ENCODE results near the gene ADGRV1.
"Not testable (repeated sequence)": the region's sequence is repeated elsewhere in the genome, so short reads cannot be mapped to it uniquely, and the experiment has no call there.

The ADGRV1 gene

DNA sequence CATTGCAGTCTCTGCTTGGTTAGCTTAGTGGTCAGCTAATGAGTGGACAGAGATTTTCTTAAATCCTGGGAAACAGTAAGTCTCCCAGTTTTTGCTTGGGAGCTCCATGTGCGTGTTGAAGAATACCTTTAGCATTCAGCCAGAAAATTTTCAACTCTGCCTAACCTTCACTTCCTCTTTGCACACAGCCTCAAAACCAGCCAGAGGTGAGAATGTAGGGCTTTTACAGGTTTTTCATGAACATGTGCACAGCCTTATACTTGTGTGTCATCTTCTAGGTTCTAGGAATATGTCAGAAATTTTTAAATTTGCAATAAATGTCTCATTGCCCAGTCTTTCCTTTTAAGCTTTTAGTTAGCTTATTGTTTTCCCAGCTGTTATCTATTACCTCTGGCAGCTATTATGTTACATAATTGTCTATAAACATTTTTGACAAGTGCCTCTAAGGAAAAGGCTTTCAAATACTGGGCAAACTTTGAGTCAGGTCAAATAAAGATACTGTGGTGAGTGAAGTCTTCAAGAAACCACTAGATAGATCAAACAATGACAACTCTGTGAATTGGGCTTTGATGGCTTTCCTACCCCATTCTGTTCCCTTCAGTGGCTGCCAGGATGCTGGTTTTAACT, 12.7 kb downstream of the ADGRV1 start:
- 92% methylated on average over 1 of the region's 1 CpG for WGBS
- 0 out of 2 replicates have a peak, but pooled peaks cover 2% of the 10 kb centered on the region for H3K36me3 ChIP-seq (ENCODE audit: insufficient read depth, low read length)
- H3K9me3 ChIP-seq (ENCODE audit: insufficient read depth, low read depth, low read length) = peaks cover 15% of the 10 kb centered on the region; the same call in 1 of the 2 replicates
- no peak overlapping the region for H3K9ac ChIP-seq (ENCODE audit: low read depth, low read length)
- H3K4me3 ChIP-seq (ENCODE audit: low read length) = no peak overlapping the region
- no peak overlapping the region for H3K27ac ChIP-seq (ENCODE audit: low read depth, low read length)
- no peaks in the 10 kb centered on the region for H3K27me3 ChIP-seq (ENCODE audit: insufficient read depth, low read length)
- H3K4me1 ChIP-seq (ENCODE audit: insufficient read depth, low read length) = peaks cover 22% of the 10 kb centered on the region

DNA sequence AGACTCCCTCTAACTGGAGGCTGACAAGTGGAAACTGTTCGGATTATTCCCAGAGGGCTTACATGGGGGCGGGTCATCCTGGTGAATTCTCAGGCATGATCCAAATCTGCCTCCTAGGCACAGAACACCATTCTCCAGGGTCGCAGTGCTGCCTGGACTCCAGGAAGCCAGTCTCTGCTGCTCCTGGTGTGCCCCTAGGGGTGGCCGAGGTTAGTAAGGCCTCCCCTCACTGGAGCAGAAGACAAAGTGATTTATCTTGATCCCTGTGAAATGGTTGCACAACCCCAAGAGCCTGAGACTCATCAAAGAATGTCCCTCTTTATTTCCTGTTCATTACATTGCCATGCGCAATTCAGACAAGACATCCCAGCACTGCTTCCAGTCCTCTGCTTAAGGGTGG, 17.1 kb downstream of the ADGRV1 start:
- no peaks in the 10 kb centered on the region for H3K36me3 ChIP-seq (ENCODE audit: insufficient read depth, low read length)
- H3K9ac ChIP-seq (ENCODE audit: low read depth, low read length) = no peak overlapping the region
- WGBS = 96% methylated on average over 5 of the region's 5 CpGs
- H3K27me3 ChIP-seq (ENCODE audit: insufficient read depth, low read length) = no peaks in the 10 kb centered on the region
- H3K4me3 ChIP-seq (ENCODE audit: low read length) = no peak overlapping the region
- H3K9me3 ChIP-seq (ENCODE audit: insufficient read depth, low read depth, low read length) = no peaks in the 10 kb centered on the region
- H3K4me1 ChIP-seq (ENCODE audit: insufficient read depth, low read length) = peaks cover 22% of the 10 kb centered on the region
- no peak overlapping the region for H3K27ac ChIP-seq (ENCODE audit: low read depth, low read length)

DNA sequence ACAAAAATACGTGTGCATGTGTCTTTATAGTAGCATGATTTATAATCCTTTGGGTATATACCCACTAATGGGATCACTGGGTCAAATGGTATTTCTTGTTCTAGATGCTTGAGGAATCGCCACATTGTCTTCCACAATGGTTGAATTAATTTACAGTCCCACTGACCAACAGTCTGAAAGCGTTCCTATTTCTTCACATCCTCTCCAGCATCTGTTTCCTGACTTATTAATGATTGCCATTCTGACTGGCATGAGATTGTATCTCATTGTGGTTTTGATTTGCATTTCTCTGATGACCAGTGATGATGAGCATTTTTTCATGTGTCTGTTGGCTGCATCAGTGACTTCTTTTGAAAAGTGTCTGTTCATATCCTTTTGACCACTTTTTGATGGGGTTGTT, 18.0 kb downstream of the ADGRV1 start:
- not testable (repeated sequence) for H3K27ac ChIP-seq (ENCODE audit: low read depth, low read length); H3K9me3 ChIP-seq (ENCODE audit: insufficient read depth, low read depth, low read length); H3K36me3 ChIP-seq (ENCODE audit: insufficient read depth, low read length); H3K27me3 ChIP-seq (ENCODE audit: insufficient read depth, low read length); H3K4me3 ChIP-seq (ENCODE audit: low read length); H3K9ac ChIP-seq (ENCODE audit: low read depth, low read length)
- H3K4me1 ChIP-seq (ENCODE audit: insufficient read depth, low read length) = peaks cover 14% of the 10 kb centered on the region; the same call in 1 of the 2 replicates
- 89% methylated on average over 3 of the region's 3 CpGs for WGBS

DNA sequence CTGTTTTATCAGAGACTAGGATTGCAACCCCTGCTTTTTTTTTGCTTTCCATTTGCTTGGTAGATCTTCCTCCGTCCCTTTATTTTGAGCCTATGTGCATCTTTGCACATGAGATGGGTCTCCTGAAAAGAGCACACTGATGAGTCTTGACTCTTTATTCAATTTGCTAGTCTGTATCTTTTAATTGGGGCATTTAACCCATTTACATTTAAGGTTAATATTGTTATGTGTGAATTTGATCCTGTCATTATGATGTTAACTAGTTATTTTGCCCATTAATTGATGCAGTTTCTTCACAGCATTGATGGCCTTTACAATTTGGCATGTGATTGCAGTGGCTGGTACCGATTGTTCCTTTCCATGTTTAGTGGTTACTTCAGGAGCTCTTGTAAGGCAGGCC, 21.3 kb downstream of the ADGRV1 start:
- not testable (repeated sequence) for H3K36me3 ChIP-seq (ENCODE audit: insufficient read depth, low read length); H3K27ac ChIP-seq (ENCODE audit: low read depth, low read length); H3K4me1 ChIP-seq (ENCODE audit: insufficient read depth, low read length); H3K4me3 ChIP-seq (ENCODE audit: low read length); H3K9ac ChIP-seq (ENCODE audit: low read depth, low read length); H3K9me3 ChIP-seq (ENCODE audit: insufficient read depth, low read depth, low read length); H3K27me3 ChIP-seq (ENCODE audit: insufficient read depth, low read length)
- WGBS = 97% methylated on average over 2 of the region's 2 CpGs

DNA sequence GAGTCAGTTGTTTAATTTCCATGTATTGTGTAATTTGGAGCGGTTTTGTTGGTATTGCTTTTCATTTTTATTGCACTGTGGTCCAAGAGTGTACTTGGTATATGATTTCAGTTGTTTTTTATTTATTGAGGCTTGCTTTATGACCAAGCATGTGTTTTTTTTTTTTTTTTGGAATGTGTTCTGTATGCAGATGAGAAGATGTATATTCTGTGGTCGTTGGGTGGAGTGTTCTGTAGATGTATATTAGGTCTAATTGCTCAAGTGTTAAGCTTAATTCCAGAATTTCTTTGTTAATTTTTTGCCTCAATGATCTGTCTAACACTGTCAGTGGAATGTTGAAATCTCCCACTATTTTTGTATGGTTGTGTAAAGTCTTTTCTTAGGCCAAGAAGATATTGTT, 23.4 kb downstream of the ADGRV1 start:
- H3K27me3 ChIP-seq (ENCODE audit: insufficient read depth, low read length) = no peaks in the 10 kb centered on the region
- no peak overlapping the region for H3K9ac ChIP-seq (ENCODE audit: low read depth, low read length)
- peaks cover 16% of the 10 kb centered on the region for H3K4me1 ChIP-seq (ENCODE audit: insufficient read depth, low read length)
- 86% methylated on average over 2 of the region's 2 CpGs for WGBS
- no peak overlapping the region for H3K27ac ChIP-seq (ENCODE audit: low read depth, low read length)
- H3K9me3 ChIP-seq (ENCODE audit: insufficient read depth, low read depth, low read length) = no peaks in the 10 kb centered on the region
- H3K4me3 ChIP-seq (ENCODE audit: low read length) = no peak overlapping the region
- no peaks in the 10 kb centered on the region for H3K36me3 ChIP-seq (ENCODE audit: insufficient read depth, low read length)

DNA sequence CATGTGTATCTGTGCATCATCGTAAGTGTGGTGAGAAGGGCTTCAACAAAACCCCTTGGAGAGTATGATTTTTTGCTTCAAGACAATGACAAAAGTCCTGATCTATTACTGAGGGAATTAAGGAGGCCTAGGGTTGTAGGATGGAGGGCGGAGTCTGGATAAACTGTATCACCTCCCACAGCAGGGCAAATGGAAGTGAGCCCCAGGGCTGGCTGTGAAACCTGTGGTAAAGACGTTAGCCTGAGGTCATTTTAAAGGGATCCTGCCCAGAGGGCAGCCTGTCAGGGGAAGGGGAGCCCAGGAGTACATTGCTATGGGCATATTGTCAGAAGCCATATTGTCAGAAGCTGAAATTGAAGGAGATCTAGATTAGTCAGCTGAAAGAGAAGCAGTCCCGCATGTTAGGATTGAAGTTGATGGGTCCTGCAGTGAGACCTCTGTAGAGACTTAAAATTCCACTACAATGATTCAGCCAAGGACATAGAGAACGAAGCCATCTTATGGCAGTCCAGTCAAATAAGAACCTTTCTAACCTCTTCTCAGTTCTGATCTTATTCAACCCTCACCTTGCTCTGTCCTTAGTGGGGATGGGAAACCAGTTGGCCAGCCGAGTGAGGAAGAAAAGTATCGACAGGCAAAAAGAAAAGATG, 26.9 kb downstream of the ADGRV1 start:
- WGBS = 85% methylated on average over 7 of the region's 7 CpGs
- Histone ChIP-seq H3K4me1 (ENCODE audit: insufficient read depth, low read length) (peaks cover 19% of the 10 kb centered on the region), H3K27ac (ENCODE audit: low read depth, low read length) (no peak overlapping the region)

DNA sequence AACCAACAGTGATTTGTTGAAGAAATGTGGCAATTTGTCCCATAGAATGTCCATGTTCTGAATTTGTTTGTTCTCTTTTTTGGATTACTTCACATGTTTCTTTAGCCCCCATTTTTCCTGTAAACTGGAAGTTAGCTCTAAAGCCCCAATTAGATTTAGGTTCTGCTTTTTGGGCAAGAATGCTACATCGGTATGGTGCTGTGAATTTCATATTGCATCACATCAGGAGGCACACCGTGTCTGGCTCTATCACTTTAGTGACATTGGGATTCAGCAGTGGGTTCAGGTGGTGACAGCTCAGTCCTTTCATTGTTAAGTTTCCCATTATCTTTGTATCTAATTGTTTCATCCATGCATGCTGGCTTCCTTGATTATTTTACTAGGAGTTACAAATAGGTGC, 27.9 kb downstream of the ADGRV1 start:
- H3K4me3 ChIP-seq (ENCODE audit: low read length) = no peak overlapping the region
- WGBS = 92% methylated on average over 2 of the region's 2 CpGs
- H3K27ac ChIP-seq (ENCODE audit: low read depth, low read length) = no peak overlapping the region
- H3K9ac ChIP-seq (ENCODE audit: low read depth, low read length) = no peak overlapping the region
- H3K27me3 ChIP-seq (ENCODE audit: insufficient read depth, low read length) = no peaks in the 10 kb centered on the region
- peaks cover 1% of the 10 kb centered on the region; the same call in 1 of the 2 replicates for H3K9me3 ChIP-seq (ENCODE audit: insufficient read depth, low read depth, low read length)
- H3K36me3 ChIP-seq (ENCODE audit: insufficient read depth, low read length) = peaks cover under 1% of the 10 kb centered on the region; the same call in 1 of the 2 replicates
- H3K4me1 ChIP-seq (ENCODE audit: insufficient read depth, low read length) = peaks cover 19% of the 10 kb centered on the region

More for the DNA sequence above, 26.9 kb downstream of the ADGRV1 start:
- H3K4me3 ChIP-seq (ENCODE audit: low read length) = no peak overlapping the region
- H3K27me3 ChIP-seq (ENCODE audit: insufficient read depth, low read length) = no peaks in the 10 kb centered on the region
- H3K36me3 ChIP-seq (ENCODE audit: insufficient read depth, low read length) = no peaks in the 10 kb centered on the region
- H3K9me3 ChIP-seq (ENCODE audit: insufficient read depth, low read depth, low read length) = no peaks in the 10 kb centered on the region
- H3K9ac ChIP-seq (ENCODE audit: low read depth, low read length) = no peak overlapping the region

DNA sequence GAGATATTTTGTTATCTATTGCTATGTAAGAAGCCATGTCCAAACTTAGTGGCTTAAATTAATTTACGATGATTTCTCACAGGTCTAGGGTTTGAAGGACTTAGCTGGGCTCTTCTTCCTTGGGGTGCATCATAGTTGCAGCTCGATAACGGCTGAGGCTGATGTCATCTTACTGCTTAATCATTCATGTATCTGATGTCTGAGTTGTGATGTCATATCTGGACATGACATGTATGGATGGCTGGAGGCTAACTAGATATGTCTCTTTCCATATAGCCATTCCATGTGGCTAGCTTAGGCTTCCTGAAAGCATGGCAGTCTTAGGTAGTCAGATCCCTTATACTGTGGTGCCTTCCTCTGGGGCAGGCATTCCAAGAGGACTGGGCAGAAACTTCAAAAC, 31.6 kb downstream of the ADGRV1 start:
- Histone ChIP-seq H3K9ac (ENCODE audit: low read depth, low read length) (no peak overlapping the region), H3K4me3 (ENCODE audit: low read length) (no peak overlapping the region), H3K27me3 (ENCODE audit: insufficient read depth, low read length) (no peaks in the 10 kb centered on the region), H3K36me3 (ENCODE audit: insufficient read depth, low read length) (peaks cover 17% of the 10 kb centered on the region; the same call in 1 of the 2 replicates), H3K4me1 (ENCODE audit: insufficient read depth, low read length) (peaks cover 14% of the 10 kb centered on the region), H3K27ac (ENCODE audit: low read depth, low read length) (no peak overlapping the region), H3K9me3 (ENCODE audit: insufficient read depth, low read depth, low read length) (peaks cover 13% of the 10 kb centered on the region)
- WGBS = 100% methylated on average over 3 of the region's 3 CpGs

DNA sequence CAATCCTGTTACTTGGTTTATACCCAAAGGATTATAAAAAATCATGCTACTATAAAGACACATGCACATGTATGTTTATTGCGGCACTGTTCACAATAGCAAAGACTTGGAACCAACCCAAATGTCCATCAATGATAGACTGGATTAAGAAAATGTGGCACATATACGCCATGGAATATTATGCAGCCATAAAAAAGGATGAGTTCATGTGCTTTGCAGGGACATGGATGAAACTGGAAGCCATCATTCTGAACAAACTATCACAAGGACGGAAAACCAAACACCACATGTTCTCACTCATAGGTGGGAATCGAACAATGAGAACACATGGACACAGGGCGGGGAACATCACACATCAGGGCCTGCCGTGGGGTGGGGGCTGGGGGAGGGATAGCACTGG, 34.5 kb downstream of the ADGRV1 start:
- H3K27ac ChIP-seq (ENCODE audit: low read depth, low read length); H3K27me3 ChIP-seq (ENCODE audit: insufficient read depth, low read length); H3K4me3 ChIP-seq (ENCODE audit: low read length); H3K9ac ChIP-seq (ENCODE audit: low read depth, low read length); H3K4me1 ChIP-seq (ENCODE audit: insufficient read depth, low read length): not testable (repeated sequence)
- Histone ChIP-seq H3K9me3 (ENCODE audit: insufficient read depth, low read depth, low read length) (peaks cover 21% of the 10 kb centered on the region), H3K36me3 (ENCODE audit: insufficient read depth, low read length) (peaks cover 17% of the 10 kb centered on the region; the same call in 1 of the 2 replicates)
- WGBS = 98% methylated on average over 3 of the region's 6 CpGs

DNA sequence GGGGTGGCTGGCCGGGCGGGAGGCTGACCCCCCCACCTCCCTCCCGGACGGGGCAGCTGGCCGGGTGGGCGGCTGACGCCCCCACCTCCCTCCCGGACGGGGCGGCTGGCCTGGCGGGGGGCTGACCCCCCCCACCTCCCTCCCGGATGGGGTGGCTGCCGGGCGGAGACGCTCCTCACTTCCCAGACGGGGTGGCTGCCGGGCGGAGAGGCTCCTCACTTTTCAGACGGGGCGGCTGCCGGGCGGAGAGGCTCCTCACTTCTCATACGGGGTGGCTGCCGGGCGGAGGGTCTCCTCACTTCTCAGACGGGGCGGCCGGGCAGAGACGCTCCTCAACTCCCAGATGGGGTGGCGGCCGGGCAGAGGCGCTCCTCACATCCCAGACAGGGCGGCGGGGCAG, 37.2 kb downstream of the ADGRV1 start:
- not testable (repeated sequence) for H3K4me3 ChIP-seq (ENCODE audit: low read length); H3K27ac ChIP-seq (ENCODE audit: low read depth, low read length); H3K27me3 ChIP-seq (ENCODE audit: insufficient read depth, low read length); H3K9ac ChIP-seq (ENCODE audit: low read depth, low read length); H3K4me1 ChIP-seq (ENCODE audit: insufficient read depth, low read length)
- peaks cover 21% of the 10 kb centered on the region for H3K9me3 ChIP-seq (ENCODE audit: insufficient read depth, low read depth, low read length)
- WGBS = 97% methylated on average over 32 of the region's 34 CpGs
- H3K36me3 ChIP-seq (ENCODE audit: insufficient read depth, low read length) = peaks cover 17% of the 10 kb centered on the region; the same call in 1 of the 2 replicates

DNA sequence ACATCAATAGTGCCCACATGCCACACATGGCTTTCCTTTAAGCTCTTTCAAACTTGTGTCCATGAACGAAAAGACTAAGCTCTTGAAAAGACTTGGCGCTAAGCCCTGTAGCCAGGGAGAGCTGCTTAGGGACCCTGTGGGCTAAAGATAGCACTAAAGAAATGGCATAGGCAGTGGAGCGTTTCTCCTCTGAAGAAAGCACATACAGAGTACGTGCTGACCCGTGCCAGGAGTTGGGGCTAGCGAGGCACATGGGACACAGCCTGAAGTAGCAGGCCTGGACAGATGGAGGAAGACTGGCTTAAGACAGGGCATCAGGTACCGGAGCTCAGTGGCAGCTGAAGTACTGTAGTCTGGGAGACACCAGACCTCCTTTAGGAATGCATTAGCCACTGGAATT, 39.7 kb downstream of the ADGRV1 start:
- WGBS = 92% methylated on average over 7 of the region's 7 CpGs
- Histone ChIP-seq H3K4me1 (ENCODE audit: insufficient read depth, low read length) (no peaks in the 10 kb centered on the region), H3K4me3 (ENCODE audit: low read length) (no peak overlapping the region), H3K27ac (ENCODE audit: low read depth, low read length) (no peak overlapping the region), H3K9me3 (ENCODE audit: insufficient read depth, low read depth, low read length) (peaks cover 14% of the 10 kb centered on the region), H3K36me3 (ENCODE audit: insufficient read depth, low read length) (peaks cover 4% of the 10 kb centered on the region; the same call in 1 of the 2 replicates), H3K9ac (ENCODE audit: low read depth, low read length) (no peak overlapping the region), H3K27me3 (ENCODE audit: insufficient read depth, low read length) (no peaks in the 10 kb centered on the region)
